Measurements from ENCODE around the gene CCDC116.

- no peak for TF ChIP-seq REST (IDR thresholded peaks at IDR 0.05; ENCODE audit: insufficient read depth in 1 of 2, low read depth in 2 of 2, low read length in 2 of 2)
- no peak for TF ChIP-seq POLR2AphosphoS5 (IDR thresholded peaks at IDR 0.05; ENCODE audit: low read depth, low read length)
- TF ChIP-seq TAF1 (IDR thresholded peaks at IDR 0.05; ENCODE audit: borderline replicate concordance, insufficient read depth, low read length) = no peak
- no peak for TF ChIP-seq SIN3A (IDR thresholded peaks at IDR 0.05; ENCODE audit: borderline replicate concordance, insufficient read depth, low read length)
- no peak for TF ChIP-seq FOXP2 (optimal IDR thresholded peaks at IDR 0.05; ENCODE audit: borderline replicate concordance, extremely low read depth, extremely low read length, insufficient read depth)
Observed at GRCh38 chr22:21663738-21664137, 31.2 kb downstream of the CCDC116 start.
